Peyer's patch (tissue), 4 donors: ENCODE results near the gene SEMA4D.

Source experiments
- POLR2A ChIP-seq, 2 donors: fragments of 450-650 bp; IDR thresholded peaks; one replicate each; pipeline ENCODE4 v1.5.1; 2017; ENCODE audit warnings: antibody characterized with exemption in 2 of 2, mild to moderate bottlenecking in 2 of 2, moderate library complexity in 2 of 2
- TF ChIP-seq, protein P1 (sequence below), 6 experiments: fragments of 450-650 bp in 4 of 6; fragments of 200-600 bp in 2 of 6; sonication (generic) in 1 of 6; IDR thresholded peaks; one replicate each; pipeline ENCODE4 v1.5.1; 2017 to 2019; ENCODE audit warnings: antibody characterized with exemption in 6 of 6, mild to moderate bottlenecking in 3 of 6, moderate library complexity in 1 of 6

GRCh38 chr9:89317282-89317681, 180.6 kb downstream of the SEMA4D start:
- TF ChIP-seq POLR2A (IDR thresholded peaks at IDR 0.05): no peak
- TF ChIP-seq, protein P1, sequence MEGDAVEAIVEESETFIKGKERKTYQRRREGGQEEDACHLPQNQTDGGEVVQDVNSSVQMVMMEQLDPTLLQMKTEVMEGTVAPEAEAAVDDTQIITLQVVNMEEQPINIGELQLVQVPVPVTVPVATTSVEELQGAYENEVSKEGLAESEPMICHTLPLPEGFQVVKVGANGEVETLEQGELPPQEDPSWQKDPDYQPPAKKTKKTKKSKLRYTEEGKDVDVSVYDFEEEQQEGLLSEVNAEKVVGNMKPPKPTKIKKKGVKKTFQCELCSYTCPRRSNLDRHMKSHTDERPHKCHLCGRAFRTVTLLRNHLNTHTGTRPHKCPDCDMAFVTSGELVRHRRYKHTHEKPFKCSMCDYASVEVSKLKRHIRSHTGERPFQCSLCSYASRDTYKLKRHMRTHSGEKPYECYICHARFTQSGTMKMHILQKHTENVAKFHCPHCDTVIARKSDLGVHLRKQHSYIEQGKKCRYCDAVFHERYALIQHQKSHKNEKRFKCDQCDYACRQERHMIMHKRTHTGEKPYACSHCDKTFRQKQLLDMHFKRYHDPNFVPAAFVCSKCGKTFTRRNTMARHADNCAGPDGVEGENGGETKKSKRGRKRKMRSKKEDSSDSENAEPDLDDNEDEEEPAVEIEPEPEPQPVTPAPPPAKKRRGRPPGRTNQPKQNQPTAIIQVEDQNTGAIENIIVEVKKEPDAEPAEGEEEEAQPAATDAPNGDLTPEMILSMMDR (IDR thresholded peaks at IDR 0.05): no peak
